Pancreas (tissue), 10 donors: ENCODE results near the gene SDK1. TPM values are rescaled to one million over a fixed set of nuclear protein-coding genes. Genes with fewer than 3 reads are reported as not detected.

Experiments
- ATAC-seq, 4 donors: fragments of 200-7000 bp; cut with Tn5 transposase; one replicate each; pipeline versions ENCODE4 v1.8.0 to v1.9.1; 2020; ENCODE audit warnings: mild to moderate bottlenecking in 4 of 4, moderate library complexity in 4 of 4
- DNase-seq, 6 donors: peaks; one replicate each; pipeline ENCODE4 v3.0.0-alpha.2; 2020
- FAIRE-seq: peaks from 2 replicates; lab custom pipeline; 2012; peaks lifted over from hg19 to GRCh38; lab: Jason Lieb, UNC
- H3K27ac ChIP-seq, 4 donors: fragments of 200-600 bp; sonication (generic); 1 replicate in 3 of 4; 2 replicates in 1 of 4; pipeline versions ENCODE4 v1.5.0 to v1.8.0; 2020
- H3K27me3 ChIP-seq, 4 donors: fragments of 200-600 bp; one replicate each; pipeline ENCODE4 v1.8.0; 2021
- H3K36me3 ChIP-seq, 3 donors: fragments of 200-600 bp; sonication (generic) in 1 of 3; one replicate each; pipeline versions ENCODE4 v1.5.0 to v1.8.0; 2020 to 2021
- H3K4me1 ChIP-seq, 3 donors: fragments of 200-600 bp; one replicate each; pipeline ENCODE4 v1.8.0; 2021
- H3K4me3 ChIP-seq, 4 donors: fragments of 200-600 bp; sonication (generic) in 2 of 4; one replicate each; pipeline versions ENCODE4 v1.5.0 to v1.8.0; 2020 to 2021
- H3K9me3 ChIP-seq, 4 donors: fragments of 200-600 bp; one replicate each; pipeline ENCODE4 v1.8.0; 2021
- WGBS, 2 donors: extraction: QIAGEN DNeasy Blood & Tissue Kit; methylation state at CpG; one replicate each; pipeline ENCODE4 v1.1.7; 2013; 5-methylcytosine and 5-hydroxymethylcytosine counted together
- intact Hi-C, 3 donors: fragments of 100-400 bp; cut with DNase I; formaldehyde crosslinking; loops; one replicate each; pipeline versions ENCODE4 v1.11.1 to v1.14.2; 2022
- polyA plus RNA-seq, 2 donors: library from polyadenylated mRNA; stranded (reverse); fragments of 200-250 nt; gene quantifications; one replicate each; pipeline ENCODE4 v1.2.3, GENCODE V29; 2013
- total RNA-seq, 6 donors: library from RNA; stranded (reverse); fragmentation: NEBNext Ultra II Directional in 4 of 6; extraction: Animal tissue kit (Norgen Biotek cat#: 25700) in 4 of 6; gene quantifications; one replicate each; pipeline versions ENCODE4 v1.2.1 to v1.2.4, GENCODE V29; 2021 to 2023
- TF ChIP-seq, protein P1 (sequence below), 4 donors: fragments of 200-600 bp; sonication (generic) in 3 of 4; IDR thresholded peaks; one replicate each; pipeline versions ENCODE4 v1.5.0 to v1.8.0; 2021; ENCODE audit warnings: antibody characterized with exemption in 4 of 4
- donor health status: healthy with polysubstance abuse.
- donor health status: DM: no; HTN: no; CAD: no; lungs with moderate emphysema.
- donor health status: DM: no; HTN: no; CAD: no.
- donor health status: control.
- donor health status: control.
- donor health status: Bipolar disorder and iron deficiency.
- donor health status: DM: yes; HTN: yes; CAD: no.
- donor health status: DM: no; HTN: no; CAD: no.
- donor health status: DM: no; HTN: no; CAD: no.
- donor health status: DM: yes; HTN: yes; CAD: no.

Gene SDK1
- total and polyA plus RNA-seq, 8 donors: 10.8 to 30.8 (median 19.8) TPM

DNA sequence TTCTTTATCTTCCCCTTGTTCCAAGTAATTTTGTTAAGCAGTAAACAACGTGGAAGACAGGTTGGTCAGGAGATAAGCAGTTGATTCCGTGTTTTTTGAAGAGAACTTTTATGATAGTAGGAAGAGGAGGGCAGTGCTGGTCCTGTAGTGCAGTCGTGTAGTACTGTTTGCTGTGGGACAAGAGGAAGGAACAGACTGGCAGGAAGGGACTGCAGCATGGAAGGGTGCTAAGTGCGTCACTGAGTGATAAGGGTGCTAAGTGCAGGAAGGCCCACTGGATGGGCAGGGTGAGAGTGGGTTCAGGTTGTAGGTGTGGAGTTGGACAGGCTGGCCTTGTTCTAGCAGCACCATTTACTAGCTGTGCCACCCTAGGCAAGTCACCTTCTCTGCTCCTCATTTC is 125.0 kb downstream of the SDK1 start:
- H3K27me3 ChIP-seq: no peaks in the 10 kb centered on the region
- no peak overlapping the region for H3K27ac ChIP-seq
- FAIRE-seq (no peak), DNase-seq (no peak), ATAC-seq (no peak)
- WGBS, 2 donors: 55 to 66% methylated on average over 4 of the region's 4 CpGs
- intact Hi-C loops: no loop called here
- H3K4me3 ChIP-seq: no peak overlapping the region
- no peaks in the 10 kb centered on the region for H3K36me3 ChIP-seq
- no peaks in the 10 kb centered on the region for H3K9me3 ChIP-seq
- peaks cover 0 to 3% (median 0%) of the 10 kb centered on the region in 3 donors for H3K4me1 ChIP-seq
- TF ChIP-seq, protein P1, sequence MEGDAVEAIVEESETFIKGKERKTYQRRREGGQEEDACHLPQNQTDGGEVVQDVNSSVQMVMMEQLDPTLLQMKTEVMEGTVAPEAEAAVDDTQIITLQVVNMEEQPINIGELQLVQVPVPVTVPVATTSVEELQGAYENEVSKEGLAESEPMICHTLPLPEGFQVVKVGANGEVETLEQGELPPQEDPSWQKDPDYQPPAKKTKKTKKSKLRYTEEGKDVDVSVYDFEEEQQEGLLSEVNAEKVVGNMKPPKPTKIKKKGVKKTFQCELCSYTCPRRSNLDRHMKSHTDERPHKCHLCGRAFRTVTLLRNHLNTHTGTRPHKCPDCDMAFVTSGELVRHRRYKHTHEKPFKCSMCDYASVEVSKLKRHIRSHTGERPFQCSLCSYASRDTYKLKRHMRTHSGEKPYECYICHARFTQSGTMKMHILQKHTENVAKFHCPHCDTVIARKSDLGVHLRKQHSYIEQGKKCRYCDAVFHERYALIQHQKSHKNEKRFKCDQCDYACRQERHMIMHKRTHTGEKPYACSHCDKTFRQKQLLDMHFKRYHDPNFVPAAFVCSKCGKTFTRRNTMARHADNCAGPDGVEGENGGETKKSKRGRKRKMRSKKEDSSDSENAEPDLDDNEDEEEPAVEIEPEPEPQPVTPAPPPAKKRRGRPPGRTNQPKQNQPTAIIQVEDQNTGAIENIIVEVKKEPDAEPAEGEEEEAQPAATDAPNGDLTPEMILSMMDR (IDR thresholded peaks at IDR 0.05): no peak

DNA sequence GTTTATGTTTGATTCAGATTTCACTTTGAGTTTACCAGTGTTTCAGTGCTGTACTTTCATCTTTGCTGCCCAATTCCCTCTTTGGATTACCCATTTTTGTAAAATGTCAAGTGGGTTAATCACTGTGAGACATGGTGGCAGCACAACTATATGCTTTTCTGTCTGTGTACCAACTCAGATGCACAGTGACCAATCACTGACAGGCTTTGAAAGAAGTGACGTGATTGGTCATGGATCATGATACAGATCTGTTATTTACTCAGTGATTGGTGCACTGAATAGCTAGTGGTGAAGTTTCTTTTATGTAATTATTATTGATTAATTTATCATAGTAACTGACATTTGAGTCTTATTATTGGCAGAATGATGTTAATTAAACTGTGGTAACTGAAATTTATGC is 126.9 kb downstream of the SDK1 start:
- H3K27me3 ChIP-seq: no peaks in the 10 kb centered on the region
- 75 to 78% methylated on average over 1 of the region's 1 CpG for WGBS, 2 donors
- H3K9me3 ChIP-seq: no peaks in the 10 kb centered on the region
- ATAC-seq (no peak), FAIRE-seq (no peak), DNase-seq (no peak)
- peaks cover 0 to 7% (median 0%) of the 10 kb centered on the region in 3 donors for H3K4me1 ChIP-seq
- no peak overlapping the region for H3K4me3 ChIP-seq
- intact Hi-C loops: no loop called here
- H3K36me3 ChIP-seq: no peaks in the 10 kb centered on the region
- no peak overlapping the region for H3K27ac ChIP-seq
- TF ChIP-seq, protein P1 (IDR thresholded peaks at IDR 0.05): no peak

DNA sequence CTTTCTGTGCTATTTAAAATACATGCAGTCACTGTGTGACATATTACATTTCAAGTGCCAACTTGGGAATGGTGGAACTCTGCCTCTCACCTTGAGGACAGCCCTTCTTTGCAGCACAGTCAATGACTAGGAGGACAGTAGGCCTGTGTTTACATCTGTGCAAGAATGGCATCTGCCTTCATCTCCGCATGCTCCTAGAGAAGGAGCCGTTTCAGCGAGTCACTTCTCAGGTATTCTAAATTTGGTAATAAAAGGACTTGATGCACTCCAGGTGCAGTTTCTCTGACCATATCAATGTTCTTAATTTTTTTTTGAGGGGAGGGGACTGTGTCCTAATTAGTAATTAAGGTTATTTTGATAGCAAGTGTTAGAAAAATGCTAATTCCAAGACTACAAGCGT is 128.9 kb downstream of the SDK1 start:
- intact Hi-C loops: no loop called here
- H3K27me3 ChIP-seq: no peaks in the 10 kb centered on the region

DNA sequence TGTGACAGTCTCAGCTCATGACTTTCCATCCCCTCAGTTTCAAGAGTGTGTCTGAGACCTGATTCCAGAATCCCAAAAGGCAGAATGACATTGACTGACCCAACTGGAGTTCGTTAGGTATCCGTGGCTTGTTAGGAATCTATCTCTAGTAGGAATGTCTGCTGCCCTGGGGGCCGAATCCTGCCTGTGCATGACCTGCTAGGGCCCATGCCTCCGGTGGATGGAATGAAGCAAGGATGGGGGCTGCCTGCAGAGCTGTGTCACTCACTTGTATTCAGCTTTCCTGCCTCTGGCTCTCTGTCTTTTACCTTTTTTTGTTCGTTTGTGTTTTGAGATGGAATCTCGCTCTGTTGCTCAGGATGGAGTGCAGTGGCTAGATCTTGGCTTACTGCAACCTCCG is 129.5 kb downstream of the SDK1 start:
- FAIRE-seq (no peak), DNase-seq (no peak), ATAC-seq (no peak)
- 86 to 87% methylated on average over 7 of the region's 7 CpGs for WGBS, 2 donors
- Histone ChIP-seq H3K9me3 (no peaks in the 10 kb centered on the region), H3K27me3 (no peaks in the 10 kb centered on the region), H3K36me3 (no peaks in the 10 kb centered on the region), H3K27ac (no peak overlapping the region), H3K4me1 (peaks cover 0 to 4% (median 0%) of the 10 kb centered on the region in 3 donors), H3K4me3 (no peak overlapping the region)
- TF ChIP-seq, protein P1 (IDR thresholded peaks at IDR 0.05): no peak
- intact Hi-C loops: no loop called here

More for the DNA sequence above, 128.9 kb downstream of the SDK1 start:
- TF ChIP-seq, protein P1 (IDR thresholded peaks at IDR 0.05): no peak
- H3K9me3 ChIP-seq: no peaks in the 10 kb centered on the region
- H3K4me3 ChIP-seq: no peak overlapping the region
- FAIRE-seq (no peak), ATAC-seq (no peak), DNase-seq (no peak)
- H3K36me3 ChIP-seq: no peaks in the 10 kb centered on the region
- H3K27ac ChIP-seq: no peak overlapping the region
- WGBS, 2 donors: 88 to 89% methylated on average over 4 of the region's 4 CpGs
- H3K4me1 ChIP-seq: peaks cover 0 to 4% (median 0%) of the 10 kb centered on the region in 3 donors

DNA sequence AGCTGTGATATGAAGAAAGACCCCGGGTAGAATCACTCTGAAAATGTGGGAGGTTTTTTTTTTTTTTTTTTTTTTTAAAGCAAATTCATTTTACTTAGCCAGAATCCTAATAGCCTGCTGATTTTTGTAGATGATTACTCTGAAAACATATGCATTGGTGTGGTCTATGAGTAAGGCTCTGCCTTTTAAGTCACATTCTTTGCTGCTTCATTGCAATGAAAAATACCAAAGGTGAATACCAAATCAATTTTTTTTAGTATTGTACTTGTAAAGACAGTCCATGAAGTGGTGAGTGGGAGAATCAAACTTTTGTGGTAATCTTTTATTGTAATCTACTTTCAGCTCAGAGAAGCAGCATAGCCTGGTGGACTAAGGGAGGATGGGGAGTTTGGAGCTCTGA is 130.3 kb downstream of the SDK1 start:
- TF ChIP-seq, protein P1 (IDR thresholded peaks at IDR 0.05): no peak
- DNase-seq (no peak), FAIRE-seq (no peak), ATAC-seq (no peak)
- H3K4me3 ChIP-seq: no peak overlapping the region
- intact Hi-C loops: no loop called here
- H3K36me3 ChIP-seq: no peaks in the 10 kb centered on the region
- 86 to 96% methylated on average over 1 of the region's 1 CpG for WGBS, 2 donors
- no peaks in the 10 kb centered on the region for H3K9me3 ChIP-seq
- no peaks in the 10 kb centered on the region for H3K27me3 ChIP-seq
- H3K27ac ChIP-seq: no peak overlapping the region
- peaks cover 0 to 4% (median 0%) of the 10 kb centered on the region in 3 donors for H3K4me1 ChIP-seq
